WERI-Rb-1 (cell line): ENCODE results near the gene ETV4.

ENCODE experiments used
- DNase-seq: peaks from one replicate; pipeline ENCODE4 v3.0.0-alpha.2; 2020
- H3K27ac ChIP-seq: fragments of 250-450 bp; sonication (Bioruptor Pico); 2 replicates; pipeline ENCODE4 v1.5.1; 2020; ENCODE audit warnings: mild to moderate bottlenecking, moderate library complexity
- H3K27me3 ChIP-seq: fragments of 250-450 bp; sonication (Bioruptor Pico); 2 replicates; pipeline ENCODE4 v1.5.1; 2021; ENCODE audit warnings: mild to moderate bottlenecking, low read depth, moderate library complexity; ENCODE audit not compliant: insufficient read depth, severe bottlenecking
- H3K36me3 ChIP-seq: fragments of 250-450 bp; sonication (Bioruptor Pico); 2 replicates; pipeline ENCODE4 v1.5.1; 2020; ENCODE audit warnings: mild to moderate bottlenecking, moderate library complexity
- H3K4me3 ChIP-seq: 2 replicates; pipeline ENCODE4 v1.5.1; 2011; ENCODE audit warnings: low read depth, mild to moderate bottlenecking, control low read depth, low read length
- H3K9me3 ChIP-seq: fragments of 250-450 bp; sonication (Bioruptor Pico); 2 replicates; pipeline ENCODE4 v1.5.1; 2021; ENCODE audit warnings: mild to moderate bottlenecking, moderate library complexity; ENCODE audit not compliant: severe bottlenecking
- TF ChIP-seq, protein P1 (sequence below): IDR thresholded peaks from 2 replicates; pipeline ENCODE4 v1.5.1; 2011; ENCODE audit warnings: low read depth, mild to moderate bottlenecking, control low read depth, inconsistent platforms, low read length

The ETV4 gene

GRCh38 chr17:43483674-43484551 is 62.2 kb downstream of the ETV4 start, which contains the start of gene DHX8:
TSS of gene DHX8 (plus strand) at chr17:43483975. CDS start at chr17:43484038, 63 bp downstream.
- peak within 1 kb of the TSS; percentile 74 for H3K27ac ChIP-seq
- DNase-seq, result peak; percentile 99
- peak within 1 kb of the TSS; percentile 60 for H3K4me3 ChIP-seq
- no peaks in the 10 kb centered on the region for H3K36me3 ChIP-seq
- no peaks in the 10 kb centered on the region for H3K9me3 ChIP-seq
- TF ChIP-seq, protein P1, sequence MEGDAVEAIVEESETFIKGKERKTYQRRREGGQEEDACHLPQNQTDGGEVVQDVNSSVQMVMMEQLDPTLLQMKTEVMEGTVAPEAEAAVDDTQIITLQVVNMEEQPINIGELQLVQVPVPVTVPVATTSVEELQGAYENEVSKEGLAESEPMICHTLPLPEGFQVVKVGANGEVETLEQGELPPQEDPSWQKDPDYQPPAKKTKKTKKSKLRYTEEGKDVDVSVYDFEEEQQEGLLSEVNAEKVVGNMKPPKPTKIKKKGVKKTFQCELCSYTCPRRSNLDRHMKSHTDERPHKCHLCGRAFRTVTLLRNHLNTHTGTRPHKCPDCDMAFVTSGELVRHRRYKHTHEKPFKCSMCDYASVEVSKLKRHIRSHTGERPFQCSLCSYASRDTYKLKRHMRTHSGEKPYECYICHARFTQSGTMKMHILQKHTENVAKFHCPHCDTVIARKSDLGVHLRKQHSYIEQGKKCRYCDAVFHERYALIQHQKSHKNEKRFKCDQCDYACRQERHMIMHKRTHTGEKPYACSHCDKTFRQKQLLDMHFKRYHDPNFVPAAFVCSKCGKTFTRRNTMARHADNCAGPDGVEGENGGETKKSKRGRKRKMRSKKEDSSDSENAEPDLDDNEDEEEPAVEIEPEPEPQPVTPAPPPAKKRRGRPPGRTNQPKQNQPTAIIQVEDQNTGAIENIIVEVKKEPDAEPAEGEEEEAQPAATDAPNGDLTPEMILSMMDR, result peak; percentile 100
- no peaks in the 10 kb centered on the region for H3K27me3 ChIP-seq

DNA sequence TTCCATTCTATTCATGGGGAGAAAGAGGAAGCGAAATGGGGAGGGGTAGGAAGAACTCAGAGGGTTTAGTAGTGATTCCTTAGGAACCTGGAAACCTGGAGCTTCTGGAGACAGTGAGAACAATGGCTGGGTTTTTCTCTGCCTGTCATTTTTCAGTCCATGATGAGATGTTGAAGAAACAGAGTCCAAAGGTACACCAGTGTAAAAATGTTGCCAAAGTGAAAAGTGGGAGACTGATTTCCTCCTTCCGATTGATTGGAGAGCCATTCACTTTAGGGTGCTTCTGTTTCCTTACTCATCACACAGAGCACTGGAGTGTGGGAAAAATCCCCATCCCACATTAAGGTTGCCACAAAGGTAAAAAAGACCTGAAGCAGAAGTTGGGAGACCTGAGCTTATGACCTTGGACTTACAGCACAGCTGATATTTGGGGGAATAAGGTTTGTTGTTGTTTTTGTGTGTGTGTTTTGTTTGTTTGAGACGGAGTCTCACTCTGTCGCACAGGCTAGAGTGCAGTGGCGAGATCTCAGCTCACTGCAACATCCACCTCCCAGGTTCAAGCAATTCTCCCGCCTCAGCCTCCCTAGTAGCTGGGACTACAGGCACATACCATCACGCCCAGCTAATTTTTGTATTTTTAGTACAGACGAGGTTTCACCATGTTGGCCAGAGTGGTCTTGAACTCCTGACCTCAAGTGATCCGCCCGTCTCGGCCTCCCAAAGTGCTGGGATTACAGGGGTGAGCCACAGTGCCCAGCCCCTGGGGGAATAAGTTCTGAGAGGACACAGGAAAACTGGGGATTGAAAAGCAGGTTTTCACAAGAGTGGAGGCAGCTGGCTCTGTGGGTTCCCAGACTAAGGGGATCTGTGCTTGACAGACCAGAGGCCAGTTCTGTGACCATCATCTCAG is 63.8 kb downstream of the ETV4 start:
- H3K27me3 ChIP-seq, result no peaks in the 10 kb centered on the region
- TF ChIP-seq, protein P1, result no peak
- no peak overlapping the region; the same call in 1 of the 2 replicates for H3K27ac ChIP-seq
- H3K9me3 ChIP-seq, result no peaks in the 10 kb centered on the region
- no peak overlapping the region for H3K4me3 ChIP-seq
- DNase-seq, result no peak
- H3K36me3 ChIP-seq, result no peaks in the 10 kb centered on the region

GRCh38 chr17:43479948-43480347 is 66.2 kb downstream of the ETV4 start:
- Histone ChIP-seq H3K36me3 (no peaks in the 10 kb centered on the region), H3K9me3 (no peaks in the 10 kb centered on the region), H3K4me3 (no peak overlapping the region), H3K27me3 (no peaks in the 10 kb centered on the region), H3K27ac (no peak overlapping the region)
- TF ChIP-seq, protein P1, result no peak
- DNase-seq, result peak; percentile 58
